B cell (primary cell): ENCODE results near the gene PANK1. TPM values are rescaled to one million over a fixed set of nuclear protein-coding genes. Genes with fewer than 3 reads are reported as not detected.

Experiments used
- ATAC-seq: fragments of 200-7000 bp; cut with Tn5 transposase; one replicate; pipeline ENCODE4 v1.10.0; 2021; ENCODE audit warnings: low read depth, mild to moderate bottlenecking, moderate number of reproducible peaks, moderate library complexity
- CTCF ChIA-PET: fragments of 350-600 bp; sonication (Branson Sonifier 250); formaldehyde crosslinking; loops from one replicate; lab custom pipeline; 2021; ENCODE audit warnings: antibody characterized with exemption, inconsistent platforms; lab: Charles Lee
- POLR2A ChIA-PET: fragments of 350-600 bp; sonication (Branson Sonifier 250); formaldehyde crosslinking; loops from one replicate; lab custom pipeline; 2021; ENCODE audit warnings: antibody characterized with exemption; lab: Charles Lee
- DNase-seq: peaks from one replicate; pipeline ENCODE4 v3.0.0; 2013
- H2AFZ ChIP-seq: 2 replicates; pipeline ENCODE4 v1.6.1; 2012; ENCODE audit warnings: mild to moderate bottlenecking, low read depth, low read length; ENCODE audit not compliant: insufficient read depth, poor library complexity, severe bottlenecking
- H3K27ac ChIP-seq, 2 donors: 1 replicate in 1 of 2; 2 replicates in 1 of 2; pipeline ENCODE4 v1.5.1; 2012 to 2013; ENCODE audit warnings: low read length in 2 of 2, mild to moderate bottlenecking in 2 of 2, moderate library complexity in 1 of 2
- H3K27me3 ChIP-seq, 4 experiments: fragments of 200-600 bp in 1 of 4; sonication (generic) in 1 of 4; replicated peaks in 1 of 4; 1 replicate in 2 of 4; 2 replicates in 2 of 4; pipeline versions ENCODE4 v1.6.1 to v1.7.0; 2013 to 2016; ENCODE audit warnings: low read length in 3 of 4, mild to moderate bottlenecking in 2 of 4, mixed read lengths in 1 of 4, moderate library complexity in 1 of 4; ENCODE audit not compliant: insufficient read depth in 4 of 4, control insufficient read depth in 3 of 4; ENCODE audit errors: control extremely low read depth in 1 of 4
- H3K36me3 ChIP-seq, 2 experiments: replicated peaks in 1 of 2; 1 replicate in 1 of 2; 2 replicates in 1 of 2; pipeline versions ENCODE4 v1.6.1 to v1.7.1; 2013; ENCODE audit warnings: low read length in 1 of 2; ENCODE audit not compliant: insufficient read depth in 2 of 2, control insufficient read depth in 1 of 2; ENCODE audit errors: control extremely low read depth in 1 of 2, extremely low read depth in 1 of 2
- H3K4me1 ChIP-seq, 2 donors: fragments of 200-600 bp in 1 of 2; sonication (generic) in 1 of 2; 1 replicate in 1 of 2; 2 replicates in 1 of 2; pipeline versions ENCODE4 v1.5.1 to v1.6.1; 2013 to 2017; ENCODE audit warnings: low read length in 2 of 2; ENCODE audit not compliant: control insufficient read depth in 2 of 2, insufficient read depth in 2 of 2
- H3K4me2 ChIP-seq: replicated peaks from 2 replicates; pipeline ENCODE3; 2012; ENCODE audit warnings: mild to moderate bottlenecking, low read depth, low read length; ENCODE audit not compliant: poor library complexity, severe bottlenecking
- H3K4me3 ChIP-seq, 5 experiments: fragments of 200-600 bp in 1 of 5; sonication (generic) in 1 of 5; 1 replicate in 3 of 5; 2 replicates in 2 of 5; pipeline versions ENCODE4 v1.5.1 to v1.7.0; 2011 to 2016; ENCODE audit warnings: low read length in 4 of 5, mild to moderate bottlenecking in 4 of 5, low read depth in 2 of 5, control low read depth in 1 of 5, moderate library complexity in 1 of 5; ENCODE audit not compliant: insufficient read depth in 1 of 5; ENCODE audit errors: control extremely low read depth in 1 of 5, extremely low read depth in 1 of 5
- H3K79me2 ChIP-seq: fragments of 200-600 bp; sonication (generic); one replicate; pipeline ENCODE4 v1.6.0; 2016; ENCODE audit warnings: low read length; ENCODE audit not compliant: control insufficient read depth, insufficient read depth
- H3K9ac ChIP-seq: fragments of 200-600 bp; sonication (generic); 2 replicates; pipeline ENCODE4 v1.6.1; 2017; ENCODE audit warnings: mild to moderate bottlenecking, low read length, moderate library complexity
- H3K9me3 ChIP-seq, 3 donors: one replicate each; pipeline versions ENCODE4 v1.6.1 to v1.7.1; 2013; ENCODE audit warnings: low read length in 2 of 3; ENCODE audit not compliant: control insufficient read depth in 2 of 3, insufficient read depth in 1 of 3; ENCODE audit errors: control extremely low read depth in 1 of 3
- H4K20me1 ChIP-seq: 2 replicates; pipeline ENCODE4 v1.6.0; 2012; ENCODE audit warnings: mild to moderate bottlenecking, low read length; ENCODE audit not compliant: insufficient read depth, control insufficient read depth, poor library complexity, severe bottlenecking
- H3K27ac Mint-ChIP-seq: one replicate; pipeline ENCODE4 v1.8.0; 2021; ENCODE audit warnings: mixed read lengths
- H3K27me3 Mint-ChIP-seq: one replicate; pipeline ENCODE4 v1.8.0; 2021; ENCODE audit warnings: mixed read lengths
- H3K4me1 Mint-ChIP-seq: one replicate; pipeline ENCODE4 v1.8.0; 2021; ENCODE audit warnings: mixed read lengths
- H3K4me3 Mint-ChIP-seq: one replicate; pipeline ENCODE4 v1.8.0; 2021; ENCODE audit warnings: mixed read lengths
- H3K9me3 Mint-ChIP-seq: one replicate; pipeline ENCODE4 v1.8.0; 2022; ENCODE audit warnings: mixed read lengths; ENCODE audit not compliant: insufficient read depth
- EZH2 ChIP-seq: IDR thresholded peaks from 2 replicates; pipeline ENCODE4 v1.6.1; 2012; ENCODE audit warnings: borderline replicate concordance, low read depth, mild to moderate bottlenecking, moderate library complexity, low read length; ENCODE audit not compliant: insufficient read depth, poor library complexity, severe bottlenecking
- WGBS: methylation state at CpG from one replicate; pipeline ENCODE4 v1.1.5; 2013; ENCODE audit warnings: missing lambda C conversion rate; ENCODE audit not compliant: insufficient coverage; 5-methylcytosine and 5-hydroxymethylcytosine counted together
- intact Hi-C: fragments of 100-400 bp; cut with micrococcal nuclease; formaldehyde crosslinking; loops from one replicate; pipeline ENCODE4 v1.10.0; 2022
- polyA plus RNA-seq: library from polyadenylated mRNA; depleted of rRNA; stranded (reverse); fragments of >200 nt; gene quantifications from 2 replicates; pipeline ENCODE4 v1.2.3, GENCODE V29; 2012
- total RNA-seq, 2 donors: library from RNA; stranded (reverse); fragments of 120-200 nt in 1 of 2; gene quantifications; 1 replicate in 1 of 2; 2 replicates in 1 of 2; pipeline versions ENCODE4 v1.2.3 to v1.2.4, GENCODE V29; 2013 to 2022
- TF ChIP-seq, protein P1 (sequence below): fragments of 200-600 bp; IDR thresholded peaks from one replicate; pipeline ENCODE4 v1.8.0; 2022; ENCODE audit warnings: antibody characterized with exemption, mild to moderate bottlenecking

The PANK1 gene
- total and polyA plus RNA-seq, 2 donors (not counting 1 experiment from before 2014, with no cell fraction given) = 0.31 to 2.9 TPM

DNA sequence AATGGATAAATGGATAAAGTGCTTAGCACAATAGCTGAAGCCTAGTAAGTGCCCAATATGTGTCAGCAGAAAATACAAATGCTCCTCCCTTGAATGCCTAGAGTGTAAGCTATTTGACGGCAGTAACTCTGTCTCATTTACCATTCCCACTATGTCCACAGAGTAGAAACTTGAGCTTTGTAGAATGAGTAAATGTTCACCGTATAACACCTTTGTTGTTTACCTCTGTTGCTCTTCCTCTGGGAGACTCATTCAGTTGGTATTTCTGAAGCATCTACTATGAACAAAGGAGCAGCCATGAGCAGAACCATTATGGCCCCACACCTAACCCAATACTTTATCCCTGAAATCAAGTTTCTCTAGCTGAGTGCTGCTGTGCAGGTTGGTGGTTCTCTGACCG is 101.2 kb downstream of the PANK1 start:
- Histone ChIP-seq H3K4me1 (no peaks in the 10 kb centered on the region), H3K9me3 (no peaks in the 10 kb centered on the region), H3K79me2 (no peaks in the 10 kb centered on the region), H3K4me3 (no peak overlapping the region), H3K27me3 (peaks cover 0 to 3% (median 0%) of the 10 kb centered on the region in 4 experiments), H3K36me3 (no peaks in the 10 kb centered on the region), H3K4me2 (no peak overlapping the region), H4K20me1 (no peaks in the 10 kb centered on the region), H3K27ac (no peak overlapping the region), H2AFZ (no peak overlapping the region), H3K9ac (no peak overlapping the region)
- DNase-seq = no peak
- Mint-ChIP-seq H3K27ac (no peak overlapping the region), H3K4me1 (no peaks in the 10 kb centered on the region), H3K27me3 (peaks cover 25% of the 10 kb centered on the region), H3K9me3 (no peaks in the 10 kb centered on the region), H3K4me3 (no peak overlapping the region)
- CTCF ChIA-PET = no interaction called here
- intact Hi-C loops = no loop called here
- WGBS = 100% methylated on average over 1 of the region's 3 CpGs
- TF ChIP-seq EZH2 = no peak
- TF ChIP-seq, protein P1, sequence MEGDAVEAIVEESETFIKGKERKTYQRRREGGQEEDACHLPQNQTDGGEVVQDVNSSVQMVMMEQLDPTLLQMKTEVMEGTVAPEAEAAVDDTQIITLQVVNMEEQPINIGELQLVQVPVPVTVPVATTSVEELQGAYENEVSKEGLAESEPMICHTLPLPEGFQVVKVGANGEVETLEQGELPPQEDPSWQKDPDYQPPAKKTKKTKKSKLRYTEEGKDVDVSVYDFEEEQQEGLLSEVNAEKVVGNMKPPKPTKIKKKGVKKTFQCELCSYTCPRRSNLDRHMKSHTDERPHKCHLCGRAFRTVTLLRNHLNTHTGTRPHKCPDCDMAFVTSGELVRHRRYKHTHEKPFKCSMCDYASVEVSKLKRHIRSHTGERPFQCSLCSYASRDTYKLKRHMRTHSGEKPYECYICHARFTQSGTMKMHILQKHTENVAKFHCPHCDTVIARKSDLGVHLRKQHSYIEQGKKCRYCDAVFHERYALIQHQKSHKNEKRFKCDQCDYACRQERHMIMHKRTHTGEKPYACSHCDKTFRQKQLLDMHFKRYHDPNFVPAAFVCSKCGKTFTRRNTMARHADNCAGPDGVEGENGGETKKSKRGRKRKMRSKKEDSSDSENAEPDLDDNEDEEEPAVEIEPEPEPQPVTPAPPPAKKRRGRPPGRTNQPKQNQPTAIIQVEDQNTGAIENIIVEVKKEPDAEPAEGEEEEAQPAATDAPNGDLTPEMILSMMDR = no peak
- POLR2A ChIA-PET = no interaction called here
- ATAC-seq = no peak

DNA sequence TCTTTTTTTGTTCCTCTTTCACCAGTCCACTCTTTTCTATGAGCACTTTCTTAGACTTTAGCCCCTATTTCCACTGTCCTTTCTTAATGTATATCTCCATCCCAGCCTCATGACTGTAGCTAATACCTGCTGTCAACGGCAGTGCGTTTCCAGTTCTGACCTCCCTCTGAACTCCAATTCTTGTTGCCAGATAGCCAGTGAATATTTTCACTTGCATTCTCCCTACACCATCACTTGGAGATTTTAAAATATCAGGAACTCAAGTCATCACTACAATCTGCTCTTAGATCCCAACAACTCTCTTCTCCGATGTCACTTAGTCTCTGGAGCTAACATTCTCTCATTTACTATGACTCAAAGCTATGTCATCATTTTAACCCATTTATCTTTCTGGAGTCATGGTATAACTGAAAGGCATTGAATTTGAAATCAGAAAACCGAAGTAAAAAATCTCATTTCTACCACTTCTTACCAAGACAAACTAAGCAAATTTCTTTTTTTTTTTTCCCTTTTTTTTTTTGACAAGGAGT is 104.6 kb downstream of the PANK1 start:
- intact Hi-C loops = no loop called here
- no peak overlapping the region for H3K4me3 ChIP-seq
- no peaks in the 10 kb centered on the region for H3K9me3 Mint-ChIP-seq
- no peaks in the 10 kb centered on the region for H4K20me1 ChIP-seq
- no peak for ATAC-seq
- H3K9ac ChIP-seq = no peak overlapping the region
- no peak overlapping the region for H3K4me3 Mint-ChIP-seq
- CTCF ChIA-PET = no interaction called here
- no peaks in the 10 kb centered on the region for H3K79me2 ChIP-seq
- no peak overlapping the region for H3K27ac ChIP-seq
- H3K4me1 ChIP-seq = peaks cover 0 to 3% of the 10 kb centered on the region in 2 donors
- peaks cover 36% of the 10 kb centered on the region for H3K27me3 Mint-ChIP-seq
- H2AFZ ChIP-seq = no peak overlapping the region
- no peaks in the 10 kb centered on the region for H3K36me3 ChIP-seq
- H3K27me3 ChIP-seq = peaks cover 0 to 7% (median 4%) of the 10 kb centered on the region in 4 experiments
- H3K27ac Mint-ChIP-seq = no peak overlapping the region
- POLR2A ChIA-PET = no interaction called here
- H3K4me2 ChIP-seq = no peak overlapping the region
- WGBS = 95% methylated on average over 2 of the region's 4 CpGs
- DNase-seq = no peak
- H3K9me3 ChIP-seq = no peaks in the 10 kb centered on the region
- H3K4me1 Mint-ChIP-seq = peaks cover 5% of the 10 kb centered on the region
- TF ChIP-seq EZH2 = no peak
- TF ChIP-seq, protein P1 = no peak
